ENCODE measurements around the gene MLN.

MLN gene, protein sequence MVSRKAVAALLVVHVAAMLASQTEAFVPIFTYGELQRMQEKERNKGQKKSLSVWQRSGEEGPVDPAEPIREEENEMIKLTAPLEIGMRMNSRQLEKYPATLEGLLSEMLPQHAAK

DNA sequence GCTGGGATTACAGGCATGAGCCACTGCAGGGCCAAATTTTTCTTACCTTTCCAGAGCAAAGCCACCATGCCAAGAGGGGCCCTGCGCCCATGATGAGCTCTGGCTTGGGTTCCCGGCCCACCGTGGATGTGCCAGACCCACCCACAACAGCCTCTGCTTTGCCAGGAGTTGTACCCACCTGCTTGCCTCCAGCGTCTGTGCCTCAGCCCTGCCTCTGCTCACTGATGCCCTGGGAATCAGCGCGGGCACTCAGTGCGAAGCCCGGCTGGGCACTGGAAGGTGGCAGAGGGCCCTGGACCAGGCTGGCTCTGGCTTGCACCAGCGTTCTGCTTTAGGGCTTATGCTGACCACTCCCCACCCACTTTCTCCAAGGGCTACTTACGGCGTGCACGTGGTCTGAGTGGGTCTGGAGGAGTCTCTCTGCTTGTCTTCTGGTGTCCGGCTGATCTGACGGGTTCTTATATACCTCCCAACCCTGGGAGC lies at the start of gene MLN:
Gene MLN, minus strand, starts transcription at position 433 of the 483 bp plus-strand sequence. CDS start 2,840 bp downstream, outside the sequence.
- DNase-seq (ENCODE audit: low read depth, low spot score): no peak

DNA sequence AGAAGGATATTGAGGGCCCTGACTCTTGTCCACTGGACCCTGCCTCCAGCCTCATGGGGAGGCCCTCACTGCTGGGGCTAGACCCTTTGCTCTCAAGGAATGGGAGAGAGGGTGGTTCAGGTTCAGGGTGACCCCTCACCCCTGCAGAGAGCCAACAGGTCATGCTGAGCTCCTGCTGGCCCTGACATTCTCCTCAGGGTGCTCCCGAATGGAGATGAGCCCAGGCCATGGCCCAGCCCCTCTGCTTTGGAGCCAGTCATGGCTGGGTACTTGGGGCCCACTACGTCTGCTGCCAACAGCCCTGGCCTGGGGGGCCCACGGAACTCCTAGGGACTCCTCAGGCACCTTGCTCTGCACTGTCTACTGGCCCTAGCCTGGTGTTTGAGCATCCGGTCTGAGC lies 49.2 kb upstream of the MLN start:
- no peak for DNase-seq (ENCODE audit: low read depth, low spot score)

DNA sequence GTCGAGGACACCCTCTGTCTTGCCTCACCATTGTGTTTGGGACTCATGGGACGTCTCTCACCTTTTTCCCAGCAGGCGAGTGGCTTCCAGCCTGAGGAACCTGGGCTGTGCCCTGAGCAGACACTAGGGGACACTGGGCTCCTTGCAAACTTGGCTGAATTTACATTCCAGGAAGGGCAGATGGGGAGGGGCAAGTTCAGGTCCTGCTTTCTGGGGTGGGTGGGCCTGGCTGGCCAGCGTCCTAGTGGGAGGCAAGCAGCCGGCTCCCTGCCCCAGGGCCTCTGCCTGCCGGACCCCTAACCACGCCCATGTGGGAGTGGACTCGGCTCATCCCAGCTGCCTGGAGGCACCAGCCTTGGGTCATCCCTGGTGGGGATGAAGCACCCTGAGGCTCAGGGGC lies 48.2 kb upstream of the MLN start:
- DNase-seq (ENCODE audit: low read depth, low spot score): no peak

DNA sequence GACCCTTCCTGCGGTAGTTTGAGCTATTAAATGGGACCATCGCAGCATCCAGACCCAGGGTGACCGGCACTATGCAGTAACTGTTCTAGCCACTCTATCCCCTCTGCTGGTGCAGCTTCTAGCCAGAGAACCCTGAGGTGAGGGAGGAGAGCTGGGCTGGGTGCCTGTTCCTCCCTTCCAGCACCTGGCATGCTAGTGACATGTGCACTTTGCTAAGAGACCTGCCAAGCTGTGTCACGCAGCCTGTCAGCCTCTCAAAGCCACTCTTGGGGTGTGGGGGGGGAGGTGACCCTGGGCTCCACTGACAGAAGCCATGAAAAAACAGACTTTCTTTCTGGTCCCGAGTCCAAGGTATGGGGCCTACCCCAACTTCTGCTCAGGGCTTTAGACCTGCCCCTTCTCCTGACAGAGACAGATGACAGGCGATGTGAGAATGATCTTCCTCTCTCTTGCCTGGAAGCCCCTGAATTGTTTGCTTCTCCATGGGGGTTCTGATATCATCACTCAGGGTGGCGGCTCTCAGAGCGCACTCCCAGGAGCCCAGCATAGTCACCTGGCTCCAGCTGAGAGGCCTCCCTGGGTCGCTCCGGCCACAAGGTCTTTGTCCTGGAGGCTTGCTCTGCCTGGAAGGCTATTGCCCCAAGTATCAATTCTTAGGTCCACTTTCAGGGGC lies 47.2 kb upstream of the MLN start:
- no peak for DNase-seq (ENCODE audit: low read depth, low spot score)

DNA sequence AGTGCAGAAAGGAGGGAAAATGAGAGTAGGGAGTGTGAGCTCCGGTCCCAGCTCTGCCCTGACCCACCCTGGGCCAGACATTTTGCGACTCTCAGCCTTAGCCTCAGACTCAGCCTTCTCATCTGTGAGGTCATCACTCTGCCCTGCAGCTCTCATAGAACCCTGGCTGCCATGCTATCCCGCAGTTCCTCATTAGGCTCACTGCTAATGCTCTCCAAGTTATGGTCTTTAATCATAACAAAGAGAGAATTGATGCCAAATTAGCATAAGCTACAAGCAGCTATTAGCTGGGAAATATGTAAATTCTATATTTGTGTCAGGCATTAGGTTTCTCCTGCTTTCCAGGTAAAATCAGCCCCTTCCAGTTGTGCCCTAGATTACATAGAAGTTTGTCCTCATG lies 46.5 kb upstream of the MLN start:
- DNase-seq (ENCODE audit: low read depth, low spot score): no peak

DNA sequence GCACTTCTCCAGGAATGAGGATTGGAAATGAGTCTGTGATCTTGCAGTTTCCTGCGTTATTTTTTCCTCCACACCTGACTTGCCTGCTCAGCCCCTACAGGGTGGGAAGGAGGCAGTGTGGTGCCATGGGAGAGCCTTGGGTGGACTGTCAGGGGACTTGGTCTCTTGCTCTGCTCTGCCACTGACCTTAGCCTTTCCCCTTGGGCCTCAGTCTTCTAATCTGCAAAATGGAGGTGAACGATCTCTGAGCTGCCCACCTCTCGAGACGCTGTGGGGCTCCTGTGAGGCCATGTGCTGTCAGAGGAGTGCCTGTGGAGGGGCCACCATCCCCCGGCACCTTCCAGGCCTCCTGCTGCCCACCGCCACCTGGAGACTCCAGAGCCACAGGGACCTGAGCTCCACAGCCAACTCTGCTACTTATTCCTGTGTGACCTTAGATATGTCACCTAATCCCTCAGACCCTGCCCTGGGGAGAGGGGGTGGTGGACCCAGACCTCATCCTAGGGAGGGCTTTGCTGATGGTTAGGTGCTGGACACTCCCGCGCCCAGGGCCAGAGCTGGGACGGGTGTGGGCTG lies 45.8 kb upstream of the MLN start:
- DNase-seq (ENCODE audit: low read depth, low spot score): no peak

DNA sequence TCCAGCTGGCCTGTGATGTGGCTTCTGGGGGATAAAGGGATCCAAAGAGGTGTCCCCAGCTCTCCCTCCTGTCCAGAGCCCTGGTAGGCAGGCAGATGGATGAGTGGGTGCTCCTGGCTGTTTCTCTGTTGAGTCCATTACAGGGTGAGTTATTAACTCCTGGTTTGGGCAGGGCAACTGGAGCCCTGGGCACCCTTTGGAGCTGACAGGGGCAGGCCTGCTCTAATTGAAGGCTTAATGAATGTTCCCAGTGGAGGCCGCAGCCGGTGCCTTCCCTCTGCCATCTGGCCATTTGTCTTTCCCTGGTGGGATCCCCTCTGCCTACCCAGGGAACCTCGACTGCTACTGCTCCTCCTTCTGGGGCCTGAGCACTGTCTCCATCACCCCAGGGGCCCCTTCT lies 44.7 kb upstream of the MLN start:
- no peak for DNase-seq (ENCODE audit: low read depth, low spot score)

DNA sequence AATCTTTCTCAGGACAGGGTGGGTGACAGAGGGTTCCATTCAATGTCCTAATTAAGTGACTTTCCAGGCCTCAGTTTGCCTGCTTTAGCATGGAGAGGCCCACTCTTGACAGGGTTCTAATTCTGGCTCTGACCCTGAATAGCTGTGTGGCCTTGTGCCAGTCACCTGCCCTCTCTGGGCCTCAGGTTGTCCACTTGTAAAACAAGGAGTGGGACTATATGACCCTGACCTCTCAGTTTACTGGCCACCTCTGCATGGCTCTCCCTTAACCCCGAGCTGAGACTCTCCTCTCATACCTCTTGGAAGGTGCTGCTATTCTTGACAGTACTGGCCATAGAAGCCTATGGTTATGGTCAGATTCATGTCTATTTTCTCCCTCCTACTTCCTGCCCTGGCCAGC lies 44.1 kb upstream of the MLN start:
- no peak for DNase-seq (ENCODE audit: low read depth, low spot score)

DNA sequence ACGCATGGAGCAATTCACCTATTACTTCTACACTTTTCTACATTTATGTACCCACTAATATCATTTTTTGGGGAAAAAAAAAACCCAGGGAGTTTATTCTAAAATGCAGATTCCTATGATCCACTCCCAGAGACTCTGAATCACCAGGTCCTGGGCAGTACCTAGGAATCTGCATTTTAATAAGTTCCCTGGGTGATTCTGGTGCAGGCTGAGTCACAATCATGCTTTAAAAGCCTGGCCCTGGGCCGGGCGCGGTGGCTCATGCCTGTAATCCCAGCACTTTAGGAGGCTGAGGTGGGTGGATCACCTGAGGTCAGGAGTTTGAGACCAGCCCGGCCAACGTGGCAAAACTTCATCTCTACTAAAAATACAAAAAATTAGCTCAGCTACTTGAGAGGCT lies 43.3 kb upstream of the MLN start:
- DNase-seq (ENCODE audit: low read depth, low spot score): no peak

DNA sequence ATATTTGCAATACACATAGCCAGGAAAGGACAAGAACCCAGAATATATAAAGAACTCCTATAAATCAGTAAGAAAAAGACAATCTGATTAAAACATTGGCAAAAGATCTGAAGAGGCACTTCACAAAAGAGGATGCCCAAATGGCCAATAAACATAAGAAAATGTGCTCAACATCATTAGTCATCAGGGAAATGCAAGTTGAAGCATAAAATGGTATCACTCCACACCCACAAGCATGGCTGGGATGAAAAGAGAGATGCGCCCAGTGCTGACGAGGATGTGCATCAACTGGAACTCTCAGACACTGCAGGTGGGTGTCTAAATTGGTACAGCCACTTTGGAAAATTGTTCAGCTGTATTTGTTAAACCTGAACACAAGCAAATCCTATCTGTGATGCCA lies 42.4 kb upstream of the MLN start:
- DNase-seq (ENCODE audit: low read depth, low spot score): no peak

DNA sequence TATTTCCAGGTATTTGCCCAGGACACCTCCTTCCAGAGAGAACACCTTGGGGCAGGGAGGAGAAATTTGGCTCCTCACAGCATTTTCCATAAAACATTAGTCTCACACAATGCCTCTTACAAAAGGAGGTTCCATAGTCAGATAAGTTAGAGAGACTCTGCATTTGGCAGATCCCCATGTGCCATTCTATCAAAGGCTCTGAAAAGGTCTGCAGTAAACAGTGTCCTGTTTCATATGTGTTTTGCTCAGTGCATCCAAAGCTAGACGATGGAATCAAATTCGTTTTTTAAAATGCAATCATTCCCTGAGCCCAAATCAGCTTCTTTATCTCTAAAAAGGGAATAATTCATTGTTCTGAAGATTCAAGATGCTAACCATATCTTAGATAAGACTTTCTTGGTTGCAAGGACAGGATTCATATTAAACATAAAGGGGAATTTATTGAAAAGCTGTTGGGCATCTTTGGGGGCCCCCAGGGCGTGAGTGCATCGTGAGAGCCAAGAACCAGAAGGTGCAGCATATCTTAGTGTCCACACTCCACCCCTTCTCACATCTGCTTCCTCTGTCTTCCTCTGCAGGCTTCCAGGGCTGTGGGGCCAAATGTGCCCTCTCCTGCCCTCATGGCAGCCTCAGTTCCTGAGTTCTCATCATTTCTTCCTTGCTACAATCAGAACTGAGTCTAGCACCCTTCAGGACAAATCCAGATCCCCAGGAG lies 41.4 kb upstream of the MLN start:
- DNase-seq (ENCODE audit: low read depth, low spot score): no peak

DNA sequence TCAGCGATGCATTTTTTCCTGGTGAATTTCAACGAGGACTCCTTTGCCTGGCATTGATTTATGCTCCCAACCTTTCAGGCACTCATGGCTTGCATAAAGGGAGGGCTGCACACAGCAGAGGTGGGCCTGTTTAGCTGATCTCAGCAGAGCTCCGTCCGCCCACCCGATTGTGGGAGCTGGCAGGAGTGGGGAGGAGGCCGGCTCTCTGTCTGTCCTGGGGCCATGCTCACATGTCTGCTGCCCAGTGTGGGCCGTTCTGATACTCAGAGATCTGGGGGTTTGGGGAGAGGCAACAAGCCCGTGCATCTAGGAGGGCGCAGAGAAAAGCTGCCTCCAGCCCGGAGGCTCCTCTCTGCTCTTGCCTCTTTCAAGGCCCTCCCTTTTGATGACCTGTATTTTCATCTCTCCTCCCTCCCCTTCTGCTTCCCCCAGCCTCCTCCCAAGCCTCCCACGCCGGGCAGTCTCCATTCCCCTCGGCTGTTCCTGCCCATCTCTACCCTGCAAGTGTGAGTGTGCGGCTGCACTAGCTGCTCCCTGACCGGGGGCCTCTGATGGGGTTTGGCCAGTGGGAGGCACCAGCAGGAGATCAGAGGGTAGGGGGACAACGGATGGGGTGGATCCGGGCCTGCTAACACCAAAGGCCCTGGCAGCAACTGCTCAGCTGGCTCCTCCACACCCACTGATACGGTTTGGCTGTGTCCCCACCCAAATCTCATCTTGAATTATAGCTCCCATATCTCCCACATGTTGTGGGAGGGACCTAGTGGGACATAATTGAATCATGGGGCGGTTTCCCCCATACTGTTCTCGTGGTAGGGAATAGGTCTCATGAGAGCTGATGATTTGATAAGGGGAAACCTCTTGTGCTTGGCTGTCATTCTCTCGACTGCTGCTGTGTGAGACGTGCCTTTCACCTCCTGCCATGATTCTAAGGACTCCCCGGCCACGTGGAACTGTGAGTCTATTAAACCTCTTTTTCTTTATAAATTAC lies 39.6 kb upstream of the MLN start:
- DNase-seq (ENCODE audit: low read depth, low spot score): no peak

DNA sequence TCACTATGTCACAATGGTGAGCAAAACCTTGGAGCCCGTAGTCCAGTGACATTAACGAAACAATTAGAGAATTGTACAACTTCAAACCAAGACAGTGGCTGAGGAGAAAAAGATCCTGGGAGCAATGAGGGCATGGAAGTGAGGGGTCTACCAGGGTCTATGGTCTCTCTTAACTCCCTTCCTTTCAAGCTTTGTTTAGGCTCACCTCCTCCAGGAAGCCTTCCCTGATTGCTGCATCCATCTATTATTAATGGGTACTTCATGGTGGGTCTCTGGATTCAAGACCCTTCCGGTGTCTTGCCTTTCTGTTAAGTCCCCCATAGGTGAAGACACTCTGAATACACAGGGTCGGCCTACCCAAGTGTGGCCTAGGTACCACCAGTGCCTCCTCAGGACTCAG lies 38.1 kb upstream of the MLN start:
- DNase-seq (ENCODE audit: low read depth, low spot score): no peak

DNA sequence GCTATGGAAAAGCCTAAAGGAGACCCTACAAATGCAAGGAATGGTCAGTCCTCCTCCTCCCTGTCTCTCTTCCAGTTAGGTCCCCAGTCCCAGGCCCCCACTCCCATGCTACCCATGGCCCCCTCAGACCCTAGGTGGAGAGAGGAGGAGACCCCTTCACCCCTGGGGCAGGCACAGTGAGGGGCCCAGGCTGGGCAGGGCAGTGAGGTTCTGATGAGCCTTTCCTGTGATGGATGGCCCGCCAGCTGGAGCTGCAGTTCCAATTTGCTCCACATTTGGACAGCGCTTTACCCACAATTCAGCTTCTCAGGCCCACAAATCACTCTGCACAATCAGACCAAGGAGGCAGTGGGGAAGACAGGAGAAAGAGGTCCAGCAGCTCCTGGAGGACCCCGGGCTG lies 37.3 kb upstream of the MLN start:
- DNase-seq (ENCODE audit: low read depth, low spot score): no peak

DNA sequence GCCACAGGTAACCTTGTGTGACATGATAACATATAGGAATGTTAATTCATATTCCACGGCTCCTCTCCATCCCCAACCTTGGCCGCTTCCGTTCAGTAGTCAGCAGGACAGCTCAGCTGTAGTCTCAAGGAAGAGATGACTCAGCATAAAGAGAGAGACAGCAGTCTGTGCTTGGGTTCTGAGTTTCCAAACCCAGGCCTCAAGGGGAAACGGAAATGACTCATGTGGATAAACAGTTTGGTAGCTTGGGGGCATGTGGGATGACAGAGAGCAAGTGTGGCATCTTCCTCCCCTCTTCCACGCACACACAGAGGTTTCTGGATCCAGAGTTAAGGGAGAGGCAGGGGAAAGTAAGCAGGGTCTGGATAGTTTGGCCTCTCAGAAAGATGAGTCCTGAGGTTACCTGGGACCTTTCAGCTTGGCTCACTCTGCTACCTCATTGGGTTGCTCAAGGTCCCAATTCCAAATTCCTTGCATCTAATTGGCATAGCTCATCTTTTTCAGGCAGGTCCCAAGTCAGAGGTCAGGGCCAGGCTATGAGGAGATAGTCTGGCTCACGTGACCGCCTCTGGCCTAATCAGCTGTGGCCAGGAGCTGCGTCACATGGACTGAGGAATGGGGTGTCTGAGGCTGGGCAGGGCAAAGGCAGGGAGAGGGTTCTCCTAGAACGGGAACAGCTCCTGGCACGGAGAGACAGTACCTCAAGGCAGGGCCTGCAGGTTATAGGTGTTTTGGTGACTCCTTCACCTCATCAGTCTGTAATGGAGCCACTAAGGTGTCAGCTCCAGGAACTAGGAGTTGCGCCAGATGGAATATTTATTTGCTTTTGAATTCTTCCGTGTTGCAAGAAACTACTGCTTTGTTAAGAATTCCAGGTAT lies 36.5 kb upstream of the MLN start:
- DNase-seq (ENCODE audit: low read depth, low spot score): peak; percentile 88

DNA sequence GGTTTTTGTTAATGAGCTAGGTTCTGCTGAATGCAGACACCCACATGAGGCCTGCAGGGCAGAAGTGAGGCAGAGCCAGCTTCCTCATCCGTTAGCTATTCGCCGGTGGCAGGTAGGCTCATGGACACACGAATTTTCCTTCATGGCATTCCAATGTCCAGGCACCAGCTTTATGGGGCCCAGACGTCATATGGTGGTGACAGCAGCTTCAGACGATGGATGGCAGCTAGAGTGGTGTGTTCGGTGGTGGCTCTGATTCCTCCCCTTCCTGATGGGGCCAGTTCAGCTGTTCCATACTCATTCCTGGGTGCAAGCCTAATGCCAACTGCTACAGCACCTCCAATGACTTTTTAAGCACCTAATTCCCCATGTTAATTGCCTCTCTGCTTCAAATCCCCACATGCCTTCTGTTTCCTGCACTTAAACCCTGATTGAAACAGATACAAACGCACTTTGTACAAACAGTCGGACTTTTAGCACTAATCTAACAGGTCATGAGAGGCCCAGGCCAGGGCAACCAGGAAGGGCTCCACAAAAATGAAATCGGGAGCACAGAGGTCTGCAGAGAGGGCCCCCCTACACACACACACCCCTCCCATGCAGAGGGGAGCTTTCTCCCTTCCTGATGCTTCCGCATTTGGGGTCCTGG lies 35.7 kb upstream of the MLN start:
- DNase-seq (ENCODE audit: low read depth, low spot score): no peak

DNA sequence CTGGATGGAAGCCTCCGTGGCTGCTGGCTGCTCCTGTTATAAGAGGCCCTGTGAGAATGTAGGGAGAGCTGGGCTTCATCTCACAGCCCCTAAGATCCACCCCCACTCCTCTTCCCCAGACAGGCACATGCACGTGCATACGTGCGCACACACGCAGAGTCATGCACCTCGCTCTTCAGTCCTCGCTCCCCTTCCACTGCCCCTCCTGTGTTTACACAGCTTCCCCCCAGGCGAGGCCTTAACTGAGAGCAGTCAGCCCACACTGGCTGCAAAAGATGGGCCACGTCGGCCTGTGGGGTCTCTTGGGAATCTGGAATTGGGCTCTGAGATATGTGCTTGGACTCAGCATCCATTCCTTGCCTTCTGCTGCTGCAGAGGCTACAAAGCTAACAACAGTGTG lies 35.2 kb upstream of the MLN start:
- no peak for DNase-seq (ENCODE audit: low read depth, low spot score)

DNA sequence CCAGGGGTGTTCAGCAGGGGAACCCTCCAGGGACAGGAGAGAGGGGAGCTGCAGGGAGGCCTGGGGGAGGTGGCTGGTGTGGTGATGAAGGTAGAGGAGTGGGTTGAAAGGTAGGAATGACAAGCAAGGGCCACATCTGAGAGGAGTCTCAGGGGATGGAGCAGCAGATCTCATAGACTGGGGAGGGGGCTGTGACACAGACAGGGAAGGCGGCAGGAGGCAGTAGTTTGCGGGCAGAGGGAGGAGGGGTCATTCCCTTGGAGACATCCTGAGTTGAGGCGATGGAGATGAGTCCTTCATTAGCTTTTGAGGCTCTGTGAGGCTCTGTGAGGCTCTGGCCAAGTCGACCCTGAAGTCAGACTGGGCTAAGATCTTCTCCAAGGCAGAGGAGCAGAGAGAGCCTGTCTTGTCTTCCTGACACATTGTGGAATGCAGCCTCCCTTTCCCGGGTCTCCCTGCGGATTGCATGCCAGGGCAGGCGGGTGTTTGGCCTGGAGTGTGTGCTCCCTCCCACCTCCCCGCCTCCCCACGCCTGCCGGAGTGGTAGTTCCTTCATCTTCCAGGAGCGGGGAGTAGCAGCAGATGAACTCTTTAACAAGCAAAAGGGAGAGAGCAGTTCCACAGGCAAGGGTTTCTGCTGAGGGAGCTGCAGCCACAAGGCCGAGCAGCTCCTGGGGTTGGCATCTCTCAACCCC lies 34.3 kb upstream of the MLN start:
- DNase-seq (ENCODE audit: low read depth, low spot score): no peak

DNA sequence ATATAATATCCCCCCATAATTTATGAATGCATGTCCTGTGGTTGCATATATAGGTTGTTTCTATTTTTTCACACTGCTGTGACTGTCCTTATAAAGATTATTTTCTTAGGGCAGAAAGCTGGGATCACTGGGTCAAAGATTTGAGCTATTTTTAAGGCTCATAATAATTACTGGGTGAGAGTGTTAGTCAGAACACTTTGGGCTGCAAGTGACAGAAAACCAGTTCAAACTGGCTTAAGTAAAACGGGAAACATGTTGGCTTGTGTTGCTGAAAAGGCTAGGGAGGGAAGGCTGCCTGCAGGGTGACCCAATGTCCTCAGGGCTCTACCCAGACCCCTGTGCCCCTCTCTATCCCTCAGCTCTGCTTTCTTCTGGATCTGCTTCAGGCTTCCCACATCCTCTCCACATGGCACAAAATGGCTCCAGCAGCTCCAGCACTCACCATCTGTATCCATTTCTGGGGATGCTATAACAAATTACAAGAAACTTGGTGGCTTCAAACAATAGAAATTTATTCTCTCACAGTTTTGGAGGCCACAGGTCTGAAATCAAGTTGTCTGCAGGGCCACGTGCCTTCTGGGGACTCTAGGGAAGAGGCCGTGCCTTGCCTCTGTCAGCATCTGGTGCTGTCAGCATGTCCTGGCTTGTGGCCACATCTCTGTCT lies 33.1 kb upstream of the MLN start:
- no peak for DNase-seq (ENCODE audit: low read depth, low spot score)

All from smooth muscle cell of the brain vasculature (primary cell).